Endothelial cell of umbilical vein (primary cell): ENCODE data around the gene SLC45A2.

ENCODE experiments used
- CTCF ChIP-seq, 2 donors: IDR thresholded peaks; 1 replicate in 1 of 2; 2 replicates in 1 of 2; pipeline ENCODE4 v1.5.1; 2011; ENCODE audit warnings: low read length in 2 of 2, mild to moderate bottlenecking in 2 of 2, moderate library complexity in 2 of 2, control low read depth in 1 of 2, inconsistent platforms in 1 of 2, low read depth in 1 of 2; ENCODE audit not compliant: insufficient read depth in 1 of 2; ENCODE audit errors: extremely low read depth in 1 of 2
- EZH2 ChIP-seq: IDR thresholded peaks from 2 replicates; pipeline ENCODE4 v1.6.1; 2012; ENCODE audit warnings: borderline replicate concordance, low read depth, mild to moderate bottlenecking, moderate library complexity, low read length, inconsistent platforms; ENCODE audit not compliant: severe bottlenecking
- FOS ChIP-seq: IDR thresholded peaks from 2 replicates; pipeline ENCODE4 v1.6.1; 2011; ENCODE audit warnings: mild to moderate bottlenecking, low read length, moderate library complexity, borderline replicate concordance; ENCODE audit not compliant: insufficient read depth
- JUN ChIP-seq: IDR thresholded peaks from 2 replicates; pipeline ENCODE4 v1.6.1; 2011; ENCODE audit warnings: borderline replicate concordance, low read depth; ENCODE audit not compliant: insufficient read length, insufficient read depth
- POLR2A ChIP-seq: IDR thresholded peaks from 2 replicates; pipeline ENCODE4 v1.6.1; 2012; ENCODE audit warnings: low read depth, mild to moderate bottlenecking, control low read depth, low read length
- POLR2AphosphoS5 ChIP-seq: IDR thresholded peaks from 2 replicates; pipeline ENCODE4 v1.6.1; 2012; ENCODE audit warnings: low read depth, mild to moderate bottlenecking, control low read depth, low read length, moderate library complexity; ENCODE audit not compliant: insufficient read depth

GRCh38 chr5:33981408-33982162 lies 2.9 kb downstream of the SLC45A2 start:
- TF ChIP-seq POLR2AphosphoS5 (no peak), CTCF (IDR thresholded peaks at IDR 0.05; ENCODE audit: extremely low read depth in 1 of 2, insufficient read depth in 1 of 2, low read depth in 1 of 2, low read length in 2 of 2) (no peak), POLR2A (no peak), EZH2 (no peak), FOS (no peak), JUN (no peak)
